ENCODE measurements around the gene TRIM65.

The TRIM65 gene

GRCh38 chr17:75933808-75934207 is 37.1 kb upstream of the TRIM65 start:
- TF ChIP-seq ZFX (IDR thresholded peaks at IDR 0.05), result no peak
- TF ChIP-seq, protein P1, sequence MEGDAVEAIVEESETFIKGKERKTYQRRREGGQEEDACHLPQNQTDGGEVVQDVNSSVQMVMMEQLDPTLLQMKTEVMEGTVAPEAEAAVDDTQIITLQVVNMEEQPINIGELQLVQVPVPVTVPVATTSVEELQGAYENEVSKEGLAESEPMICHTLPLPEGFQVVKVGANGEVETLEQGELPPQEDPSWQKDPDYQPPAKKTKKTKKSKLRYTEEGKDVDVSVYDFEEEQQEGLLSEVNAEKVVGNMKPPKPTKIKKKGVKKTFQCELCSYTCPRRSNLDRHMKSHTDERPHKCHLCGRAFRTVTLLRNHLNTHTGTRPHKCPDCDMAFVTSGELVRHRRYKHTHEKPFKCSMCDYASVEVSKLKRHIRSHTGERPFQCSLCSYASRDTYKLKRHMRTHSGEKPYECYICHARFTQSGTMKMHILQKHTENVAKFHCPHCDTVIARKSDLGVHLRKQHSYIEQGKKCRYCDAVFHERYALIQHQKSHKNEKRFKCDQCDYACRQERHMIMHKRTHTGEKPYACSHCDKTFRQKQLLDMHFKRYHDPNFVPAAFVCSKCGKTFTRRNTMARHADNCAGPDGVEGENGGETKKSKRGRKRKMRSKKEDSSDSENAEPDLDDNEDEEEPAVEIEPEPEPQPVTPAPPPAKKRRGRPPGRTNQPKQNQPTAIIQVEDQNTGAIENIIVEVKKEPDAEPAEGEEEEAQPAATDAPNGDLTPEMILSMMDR (conservative IDR thresholded peaks at IDR 0.05), result no peak
- H3K27ac ChIP-seq, result no peak overlapping the region

DNA sequence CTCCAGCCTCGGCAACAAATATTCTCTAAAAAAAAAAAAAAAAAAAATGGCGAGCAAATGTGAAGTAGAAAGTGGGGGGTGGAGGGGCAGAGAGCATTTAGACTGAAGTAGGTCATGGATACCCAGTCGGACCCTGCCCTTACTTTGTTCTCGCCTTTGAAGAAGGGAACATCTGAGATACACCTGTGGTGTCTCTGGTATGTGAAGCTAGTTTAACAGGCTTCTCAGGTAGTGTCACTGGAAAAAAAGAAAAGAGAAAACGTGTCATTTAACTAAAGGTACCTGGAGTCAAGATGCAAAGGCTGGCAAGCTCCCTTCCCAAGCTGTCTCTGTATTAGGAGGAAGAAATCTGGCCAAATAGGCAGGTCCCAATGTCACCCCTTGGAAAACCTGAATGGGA is 36.1 kb upstream of the TRIM65 start:
- TF ChIP-seq ZFX (IDR thresholded peaks at IDR 0.05), result no peak
- TF ChIP-seq, protein P1 (conservative IDR thresholded peaks at IDR 0.05), result no peak
- H3K27ac ChIP-seq, result no peak overlapping the region

GRCh38 chr17:75931062-75931461 is 34.3 kb upstream of the TRIM65 start:
- TF ChIP-seq ZFX (IDR thresholded peaks at IDR 0.05), result no peak
- TF ChIP-seq, protein P1 (conservative IDR thresholded peaks at IDR 0.05), result no peak
- H3K27ac ChIP-seq, result no peak overlapping the region

DNA sequence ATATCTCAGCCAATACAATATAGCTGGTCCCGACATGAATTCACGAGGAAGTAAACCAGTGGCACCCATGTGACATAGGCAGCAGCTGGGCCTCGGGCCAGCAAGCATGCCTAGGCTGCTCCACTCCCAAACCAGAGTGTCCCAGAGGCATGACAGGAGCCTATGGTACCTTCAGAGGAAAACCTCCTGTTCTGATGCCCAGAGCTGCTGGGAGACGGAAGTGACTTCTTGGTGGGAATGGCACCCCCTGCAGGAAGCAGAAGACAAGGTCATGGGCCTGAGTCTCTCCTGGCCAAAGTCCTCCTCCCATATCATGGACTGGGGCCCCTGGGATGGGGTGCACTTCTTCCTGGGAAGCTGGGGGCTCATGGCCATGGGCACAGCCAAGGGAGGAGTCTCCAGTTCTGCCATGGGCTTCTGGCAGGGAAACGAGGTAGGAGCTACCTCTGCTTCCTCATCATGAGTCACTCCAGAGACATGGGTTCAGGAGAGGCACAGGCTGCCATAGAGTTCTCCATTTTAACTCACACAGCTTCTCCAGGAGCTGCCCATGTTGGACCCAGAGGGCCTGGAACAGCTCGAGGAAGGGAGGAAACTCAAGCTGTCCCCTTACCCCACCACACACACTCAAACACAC is 30.7 kb upstream of the TRIM65 start:
- no peak overlapping the region; the same call in 1 of the 2 replicates for H3K27ac ChIP-seq

GRCh38 chr17:75926456-75926855 is 29.7 kb upstream of the TRIM65 start:
- TF ChIP-seq ZFX (IDR thresholded peaks at IDR 0.05), result no peak
- TF ChIP-seq, protein P1 (conservative IDR thresholded peaks at IDR 0.05), result no peak

More for the DNA sequence above, 30.7 kb upstream of the TRIM65 start:
- no peak for TF ChIP-seq ZFX (IDR thresholded peaks at IDR 0.05)
- TF ChIP-seq, protein P1 (conservative IDR thresholded peaks at IDR 0.05), result no peak; the same call in 1 of the 2 replicates

DNA sequence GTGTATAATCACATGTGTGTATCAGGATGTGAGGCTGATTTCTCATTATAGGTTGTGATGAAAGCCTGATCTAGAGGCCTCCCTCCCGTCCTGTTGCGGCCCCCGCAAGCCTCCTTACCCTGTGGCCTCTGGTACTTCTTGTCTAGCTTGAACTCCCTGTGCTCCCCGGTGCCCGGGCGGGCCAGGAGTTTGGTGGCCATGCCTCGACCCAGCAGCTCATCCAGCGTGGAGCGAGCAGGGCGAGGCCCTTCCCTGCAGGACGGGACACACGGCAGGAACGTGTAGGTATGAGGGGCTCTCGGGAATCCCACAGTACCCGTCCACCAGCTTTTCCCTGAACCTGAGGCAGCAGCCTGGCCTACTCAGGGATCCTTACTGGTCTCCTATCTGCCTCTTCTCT is 29.2 kb upstream of the TRIM65 start:
- H3K27ac ChIP-seq, result no peak overlapping the region
- TF ChIP-seq, protein P1 (conservative IDR thresholded peaks at IDR 0.05), result no peak
- no peak for TF ChIP-seq ZFX (IDR thresholded peaks at IDR 0.05)

More at GRCh38 chr17:75926456-75926855, 29.7 kb upstream of the TRIM65 start:
- H3K27ac ChIP-seq, result no peak overlapping the region

DNA sequence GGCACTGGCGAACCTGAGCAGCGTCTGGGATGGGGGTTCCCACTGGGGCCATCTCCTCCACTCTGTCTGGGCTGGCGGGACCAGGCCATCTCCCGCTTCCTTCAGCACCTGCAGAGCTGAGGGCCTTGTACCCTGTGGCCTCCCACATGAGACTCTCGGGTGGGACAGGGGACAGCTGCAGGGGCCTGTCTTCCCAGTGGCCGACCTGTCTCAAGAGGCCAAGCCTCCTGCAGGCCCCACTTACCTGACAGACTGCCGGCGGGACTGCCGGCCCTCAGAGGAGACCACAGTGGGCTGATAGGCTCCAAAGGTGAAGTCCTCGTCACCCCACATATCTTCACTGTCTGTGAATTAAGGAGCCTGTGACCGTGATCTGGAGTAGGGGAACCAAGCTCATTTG is 28.4 kb upstream of the TRIM65 start:
- H3K27ac ChIP-seq, result no peak overlapping the region
- no peak for TF ChIP-seq ZFX (IDR thresholded peaks at IDR 0.05)
- TF ChIP-seq, protein P1 (conservative IDR thresholded peaks at IDR 0.05), result no peak

Data from C4-2B (cell line).